OCI-LY7 (cell line): ENCODE measurements around the gene CCDC9.

Experiments
- EZH2phosphoT487 ChIP-seq: fragments of 200-600 bp; sonication (generic); IDR thresholded peaks from 2 replicates; pipeline ENCODE4 v1.6.1; 2018; ENCODE audit warnings: low read depth, borderline replicate concordance, mild to moderate bottlenecking, mixed run types, antibody characterized with exemption, low read length, moderate library complexity, mixed read lengths
- TF ChIP-seq, protein P1 (sequence below): fragments of 200-600 bp; sonication (generic); conservative IDR thresholded peaks from 2 replicates; pipeline ENCODE4 v1.5.1; 2014; ENCODE audit warnings: mild to moderate bottlenecking, antibody characterized with exemption, low read length, moderate library complexity, mixed read lengths

DNA sequence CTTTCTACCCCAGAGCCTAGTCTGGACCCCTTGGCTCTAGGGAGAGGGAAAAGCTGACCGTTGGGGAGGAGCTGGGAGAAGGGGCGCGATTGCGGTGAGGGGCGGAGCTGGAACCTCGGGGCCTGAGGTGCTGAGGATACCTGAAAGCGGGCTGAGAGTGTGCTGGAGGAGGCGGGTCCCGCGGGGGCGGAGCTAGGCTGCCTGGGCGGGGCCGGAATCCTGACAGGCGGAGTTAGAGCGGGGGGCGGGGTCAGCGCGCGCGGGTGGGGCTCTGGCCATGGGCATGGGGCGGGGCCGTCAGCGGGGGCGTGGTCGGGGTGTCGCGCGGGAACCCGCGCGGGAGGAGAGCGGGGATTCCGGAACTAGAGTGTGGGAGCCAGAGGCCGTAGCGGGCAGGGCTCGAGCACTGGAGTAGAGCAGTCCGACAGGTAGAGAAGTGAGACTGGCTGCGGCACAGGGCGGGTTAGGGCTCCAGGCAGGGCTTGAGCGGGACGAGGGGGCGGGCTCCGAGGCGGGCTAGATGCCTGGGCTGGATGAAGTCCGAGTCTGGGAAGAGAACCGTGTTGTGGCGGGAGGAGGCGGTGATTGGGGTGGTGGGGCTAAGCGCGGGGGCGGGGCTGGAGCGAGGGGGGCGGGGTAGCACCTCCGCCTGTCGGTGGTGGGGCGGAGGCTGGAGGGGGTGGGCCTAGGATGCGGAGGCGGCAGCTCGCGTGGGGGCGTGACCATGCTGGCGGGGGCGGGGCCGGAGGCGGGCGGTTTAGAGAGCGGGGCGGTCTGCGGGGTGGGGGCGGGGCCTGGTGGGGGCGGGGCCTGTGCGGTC lies 18.0 kb downstream of the CCDC9 start, which contains the start of gene INAFM1:
- TF ChIP-seq, protein P1, sequence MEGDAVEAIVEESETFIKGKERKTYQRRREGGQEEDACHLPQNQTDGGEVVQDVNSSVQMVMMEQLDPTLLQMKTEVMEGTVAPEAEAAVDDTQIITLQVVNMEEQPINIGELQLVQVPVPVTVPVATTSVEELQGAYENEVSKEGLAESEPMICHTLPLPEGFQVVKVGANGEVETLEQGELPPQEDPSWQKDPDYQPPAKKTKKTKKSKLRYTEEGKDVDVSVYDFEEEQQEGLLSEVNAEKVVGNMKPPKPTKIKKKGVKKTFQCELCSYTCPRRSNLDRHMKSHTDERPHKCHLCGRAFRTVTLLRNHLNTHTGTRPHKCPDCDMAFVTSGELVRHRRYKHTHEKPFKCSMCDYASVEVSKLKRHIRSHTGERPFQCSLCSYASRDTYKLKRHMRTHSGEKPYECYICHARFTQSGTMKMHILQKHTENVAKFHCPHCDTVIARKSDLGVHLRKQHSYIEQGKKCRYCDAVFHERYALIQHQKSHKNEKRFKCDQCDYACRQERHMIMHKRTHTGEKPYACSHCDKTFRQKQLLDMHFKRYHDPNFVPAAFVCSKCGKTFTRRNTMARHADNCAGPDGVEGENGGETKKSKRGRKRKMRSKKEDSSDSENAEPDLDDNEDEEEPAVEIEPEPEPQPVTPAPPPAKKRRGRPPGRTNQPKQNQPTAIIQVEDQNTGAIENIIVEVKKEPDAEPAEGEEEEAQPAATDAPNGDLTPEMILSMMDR = no peak
- no peak for TF ChIP-seq EZH2phosphoT487
